ENCODE measurements around the gene MKI67.

DNA sequence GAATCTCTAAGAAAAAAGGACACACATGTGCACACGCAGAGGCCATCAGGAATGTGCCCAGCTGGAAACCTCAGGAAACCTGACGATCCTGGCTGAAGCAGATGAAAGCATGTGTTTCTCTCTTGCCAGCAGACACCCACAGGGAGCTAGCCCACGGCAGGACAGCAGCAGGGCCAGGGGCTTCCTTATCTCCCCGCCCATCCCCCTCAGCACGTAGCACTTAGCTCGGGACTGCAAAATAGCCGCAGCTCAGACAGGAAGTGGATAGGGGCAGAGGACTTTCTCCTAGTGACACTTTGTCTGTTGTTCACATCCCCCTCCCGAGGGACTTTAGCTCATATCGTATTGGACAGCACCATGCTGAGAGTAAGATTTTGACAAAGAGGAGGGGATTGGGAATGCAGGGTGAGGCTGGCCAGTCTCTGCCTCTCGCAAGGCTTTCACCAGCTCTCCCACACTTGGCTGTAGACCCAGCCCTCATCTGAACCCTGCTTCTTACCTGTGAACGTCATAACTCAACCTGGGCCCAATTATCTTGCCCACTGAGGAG is 63.8 kb downstream of the MKI67 start:
- TF ChIP-seq, protein P1, sequence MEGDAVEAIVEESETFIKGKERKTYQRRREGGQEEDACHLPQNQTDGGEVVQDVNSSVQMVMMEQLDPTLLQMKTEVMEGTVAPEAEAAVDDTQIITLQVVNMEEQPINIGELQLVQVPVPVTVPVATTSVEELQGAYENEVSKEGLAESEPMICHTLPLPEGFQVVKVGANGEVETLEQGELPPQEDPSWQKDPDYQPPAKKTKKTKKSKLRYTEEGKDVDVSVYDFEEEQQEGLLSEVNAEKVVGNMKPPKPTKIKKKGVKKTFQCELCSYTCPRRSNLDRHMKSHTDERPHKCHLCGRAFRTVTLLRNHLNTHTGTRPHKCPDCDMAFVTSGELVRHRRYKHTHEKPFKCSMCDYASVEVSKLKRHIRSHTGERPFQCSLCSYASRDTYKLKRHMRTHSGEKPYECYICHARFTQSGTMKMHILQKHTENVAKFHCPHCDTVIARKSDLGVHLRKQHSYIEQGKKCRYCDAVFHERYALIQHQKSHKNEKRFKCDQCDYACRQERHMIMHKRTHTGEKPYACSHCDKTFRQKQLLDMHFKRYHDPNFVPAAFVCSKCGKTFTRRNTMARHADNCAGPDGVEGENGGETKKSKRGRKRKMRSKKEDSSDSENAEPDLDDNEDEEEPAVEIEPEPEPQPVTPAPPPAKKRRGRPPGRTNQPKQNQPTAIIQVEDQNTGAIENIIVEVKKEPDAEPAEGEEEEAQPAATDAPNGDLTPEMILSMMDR (IDR thresholded peaks at IDR 0.05 in 2 of 3, conservative IDR thresholded peaks at IDR 0.05 in 1 of 3; ENCODE audit: insufficient read depth in 2 of 3, low read depth in 1 of 3, low read length in 3 of 3), result no peak
- TF ChIP-seq POLR2AphosphoS5 (IDR thresholded peaks at IDR 0.05; ENCODE audit: control insufficient read depth, insufficient read depth, low read depth, low read length), result no peak
- TF ChIP-seq ZNF217 (CRISPR knock-in tag; IDR thresholded peaks at IDR 0.05), result no peak

All from K562 (cell line).